IMR-90 (cell line): ENCODE data around the gene PPARD. TPM values are rescaled to one million over a fixed set of nuclear protein-coding genes. Genes with fewer than 3 reads are reported as not detected.

Experiments
- ATAC-seq: fragments of 200-7000 bp; cut with Tn5 transposase; 2 replicates; pipeline ENCODE4 v1.9.1; 2020; ENCODE audit warnings: low read depth, mild to moderate bottlenecking, moderate library complexity
- BruUV-seq: library from RNA; stranded (reverse); fragments of 400-500 nt; replicated peaks from 2 replicates; lab custom pipeline; 2021; lab: Mats Ljungman, UMichigan
- CTCF ChIA-PET: fragments of 300-600 bp; formaldehyde crosslinking; extraction: SDS; loops from one replicate; lab custom pipeline; 2021; ENCODE audit warnings: antibody characterized with exemption; lab: Yijun Ruan, JAX
- POLR2A ChIA-PET: fragments of 300-600 bp; sonication (Branson Sonifier 250); formaldehyde crosslinking; loops from one replicate; lab custom pipeline; 2022; ENCODE audit warnings: antibody characterized with exemption; ENCODE audit not compliant: unreplicated experiment; lab: Charles Lee
- DNase-seq: peaks from one replicate; pipeline ENCODE4 v3.0.0; 2013
- H2AFZ ChIP-seq: replicated peaks from 2 replicates; pipeline ENCODE3; 2013; ENCODE audit warnings: low read length, mild to moderate bottlenecking; ENCODE audit not compliant: poor library complexity
- H2AK5ac ChIP-seq: 2 replicates; pipeline ENCODE4 v1.6.1; 2013; ENCODE audit warnings: low read depth, low read length, inconsistent platforms
- H2AK9ac ChIP-seq: replicated peaks from 2 replicates; pipeline ENCODE3; 2013; ENCODE audit warnings: mild to moderate bottlenecking, low read depth, low read length, moderate library complexity; ENCODE audit not compliant: poor library complexity
- H2BK120ac ChIP-seq: 2 replicates; pipeline ENCODE4 v1.6.1; 2013; ENCODE audit warnings: low read depth, low read length, inconsistent platforms
- H2BK15ac ChIP-seq: 3 replicates; pipeline ENCODE4 v1.6.1; 2013; ENCODE audit warnings: low read depth, low read length, inconsistent platforms
- H2BK20ac ChIP-seq: 2 replicates; pipeline ENCODE4 v1.6.1; 2013; ENCODE audit warnings: low read depth, mild to moderate bottlenecking, inconsistent platforms, low read length, moderate library complexity
- H2BK5ac ChIP-seq: 2 replicates; pipeline ENCODE4 v1.6.1; 2013; ENCODE audit warnings: mild to moderate bottlenecking, low read depth, low read length, inconsistent platforms; ENCODE audit not compliant: poor library complexity, severe bottlenecking
- H3K14ac ChIP-seq: replicated peaks from 2 replicates; pipeline ENCODE4 v1.6.1; 2013; ENCODE audit warnings: low read depth, low read length, inconsistent platforms
- H3K18ac ChIP-seq: 2 replicates; pipeline ENCODE4 v1.6.1; 2013; ENCODE audit warnings: low read depth, low read length, control low read depth
- H3K23ac ChIP-seq: 2 replicates; pipeline ENCODE4 v1.6.1; 2013; ENCODE audit warnings: low read depth, low read length, inconsistent platforms
- H3K27ac ChIP-seq: 2 replicates; pipeline ENCODE4 v1.5.1; 2013; ENCODE audit warnings: mild to moderate bottlenecking, control low read depth, low read length; ENCODE audit not compliant: insufficient read depth
- H3K27me3 ChIP-seq: 2 replicates; pipeline ENCODE4 v1.6.1; 2013; ENCODE audit warnings: low read length; ENCODE audit not compliant: control insufficient read depth, insufficient read depth
- H3K36me3 ChIP-seq: 2 replicates; pipeline ENCODE4 v1.6.1; 2013; ENCODE audit warnings: low read length, mixed read lengths; ENCODE audit not compliant: control insufficient read depth, insufficient read depth
- H3K4ac ChIP-seq: 2 replicates; pipeline ENCODE4 v1.6.1; 2013; ENCODE audit warnings: low read depth, low read length, inconsistent platforms
- H3K4me1 ChIP-seq: 2 replicates; pipeline ENCODE4 v1.6.1; 2013; ENCODE audit warnings: low read length, mixed read lengths; ENCODE audit not compliant: control insufficient read depth, insufficient read depth
- H3K4me2 ChIP-seq: 2 replicates; pipeline ENCODE4 v1.6.1; 2013; ENCODE audit warnings: low read depth, mild to moderate bottlenecking, control low read depth, low read length, moderate library complexity
- H3K4me3 ChIP-seq: 2 replicates; pipeline ENCODE4 v1.5.1; 2013; ENCODE audit warnings: low read depth, mild to moderate bottlenecking, control low read depth, low read length, moderate library complexity; ENCODE audit not compliant: insufficient read depth
- H3K56ac ChIP-seq: 2 replicates; pipeline ENCODE4 v1.6.1; 2013; ENCODE audit warnings: low read length, inconsistent platforms; ENCODE audit not compliant: insufficient read depth; ENCODE audit errors: extremely low read depth
- H3K79me1 ChIP-seq, 2 experiments: 2 replicates each; pipeline ENCODE4 v1.6.1; 2013; ENCODE audit warnings: low read length in 2 of 2, inconsistent platforms in 1 of 2, low read depth in 1 of 2
- H3K9ac ChIP-seq: 2 replicates; pipeline ENCODE4 v1.6.1; 2013; ENCODE audit warnings: low read depth, low read length, control low read depth
- H3K9me1 ChIP-seq: 2 replicates; pipeline ENCODE4 v1.6.1; 2013; ENCODE audit warnings: low read length, inconsistent platforms; ENCODE audit not compliant: insufficient read depth
- H3K9me3 ChIP-seq: 2 replicates; pipeline ENCODE4 v1.6.1; 2013; ENCODE audit warnings: low read length; ENCODE audit not compliant: control insufficient read depth, insufficient read depth
- H4K20me1 ChIP-seq: 2 replicates; pipeline ENCODE4 v1.6.1; 2013; ENCODE audit warnings: low read length, inconsistent platforms; ENCODE audit not compliant: insufficient read depth
- H4K5ac ChIP-seq: 2 replicates; pipeline ENCODE4 v1.6.1; 2013; ENCODE audit warnings: mild to moderate bottlenecking, low read depth, low read length, control low read depth
- H4K8ac ChIP-seq, 2 experiments: 2 replicates each; pipeline ENCODE4 v1.6.1; 2013; ENCODE audit warnings: low read depth in 2 of 2, low read length in 2 of 2, control low read depth in 1 of 2, inconsistent platforms in 1 of 2
- H4K91ac ChIP-seq: 2 replicates; pipeline ENCODE4 v1.6.1; 2013; ENCODE audit warnings: low read depth, low read length, inconsistent platforms; ENCODE audit not compliant: insufficient read depth
- BHLHE40 ChIP-seq: fragments of 150-350 bp; IDR thresholded peaks from 2 replicates; pipeline ENCODE4 v1.6.1; 2016; ENCODE audit warnings: mild to moderate bottlenecking, low read depth, low read length
- CEBPB ChIP-seq: IDR thresholded peaks from 2 replicates; pipeline ENCODE4 v1.6.1; 2012; ENCODE audit warnings: low read depth, low read length, improper control_type of control experiment
- CHD1 ChIP-seq: IDR thresholded peaks from 2 replicates; pipeline ENCODE4 v1.6.1; 2012; ENCODE audit warnings: low read depth, low read length, improper control_type of control experiment
- CTCF ChIP-seq: conservative IDR thresholded peaks from 2 replicates; pipeline ENCODE4 v1.5.1; 2012; ENCODE audit warnings: mild to moderate bottlenecking, low read depth, low read length, improper control_type of control experiment
- ELK1 ChIP-seq: fragments of 150-350 bp; IDR thresholded peaks from 2 replicates; pipeline ENCODE4 v1.6.1; 2016; ENCODE audit warnings: low read depth, mild to moderate bottlenecking, low read length, moderate library complexity, borderline replicate concordance
- FOS ChIP-seq: fragments of 150-350 bp; IDR thresholded peaks from 2 replicates; pipeline ENCODE4 v1.6.1; 2016; ENCODE audit warnings: low read depth, low read length
- MAFK ChIP-seq: IDR thresholded peaks from 2 replicates; pipeline ENCODE4 v1.6.1; 2012; ENCODE audit warnings: low read depth, low read length, improper control_type of control experiment
- MAZ ChIP-seq: IDR thresholded peaks from 2 replicates; pipeline ENCODE4 v1.6.1; 2012; ENCODE audit warnings: low read depth, mild to moderate bottlenecking, low read length, improper control_type of control experiment, moderate library complexity, borderline replicate concordance
- MXI1 ChIP-seq: IDR thresholded peaks from 2 replicates; pipeline ENCODE4 v1.6.1; 2012; ENCODE audit warnings: low read depth, mild to moderate bottlenecking, low read length, moderate library complexity, borderline replicate concordance
- POLR2A ChIP-seq: IDR thresholded peaks from 2 replicates; pipeline ENCODE4 v1.6.1; 2012; ENCODE audit warnings: mild to moderate bottlenecking, low read depth, low read length
- RAD21 ChIP-seq: IDR thresholded peaks from 2 replicates; pipeline ENCODE4 v1.6.1; 2012; ENCODE audit warnings: low read length, improper control_type of control experiment
- RCOR1 ChIP-seq: IDR thresholded peaks from 2 replicates; pipeline ENCODE4 v1.6.1; 2012; ENCODE audit warnings: mild to moderate bottlenecking, low read length, improper control_type of control experiment; ENCODE audit not compliant: insufficient replicate concordance
- RFX5 ChIP-seq: IDR thresholded peaks from 2 replicates; pipeline ENCODE4 v1.8.0; 2012; ENCODE audit warnings: low read depth, mild to moderate bottlenecking, low read length, moderate library complexity
- SMC3 ChIP-seq: fragments of 150-350 bp; IDR thresholded peaks from 2 replicates; pipeline ENCODE4 v1.6.1; 2016; ENCODE audit warnings: low read depth, mild to moderate bottlenecking, antibody characterized with exemption, low read length, moderate library complexity
- WGBS, 2 experiments: methylation state at CpG; one replicate each; pipeline versions ENCODE4 v1.1.5 to v1.1.7; 2013; ENCODE audit warnings: missing lambda C conversion rate in 2 of 2; ENCODE audit not compliant: insufficient read length in 1 of 2; ENCODE audit errors: extremely low coverage in 2 of 2; 5-methylcytosine and 5-hydroxymethylcytosine counted together
- dilution Hi-C: fragments of 300-500 bp; cut with HindIII; formaldehyde crosslinking; loops from one replicate; pipeline ENCODE4 v1.14.3; 2018; ENCODE audit warnings: low sequenced_read_pairs; ENCODE audit not compliant: unreplicated experiment
- in situ Hi-C: fragments of 300-500 bp; cut with MboI; formaldehyde crosslinking; loops from 3 replicates; pipeline ENCODE4 v1.14.3; 2019; ENCODE audit warnings: low sequenced_read_pairs, inconsistent platforms, mixed read lengths
- intact Hi-C: fragments of 100-400 bp; cut with micrococcal nuclease; formaldehyde crosslinking; loops from 2 replicates; pipeline ENCODE4 v1.10.0; 2022
- polyA plus RNA-seq, 3 experiments: library from polyadenylated mRNA; depleted of rRNA; stranded (reverse); fragments of >200 nt; gene quantifications; 2 replicates each; pipeline ENCODE4 v1.2.3, GENCODE V29; 2012; ENCODE audit warnings: low replicate concordance in 1 of 3
- total RNA-seq: library from RNA; depleted of rRNA; stranded (reverse); fragments of >200 nt; gene quantifications from 2 replicates; pipeline ENCODE4 v1.2.3, GENCODE V29; 2012
- TF ChIP-seq, protein P1 (sequence below): fragments of 150-350 bp; IDR thresholded peaks from 2 replicates; pipeline ENCODE4 v1.6.1; 2017; ENCODE audit warnings: mild to moderate bottlenecking, antibody characterized with exemption, low read length, low read depth

Gene PPARD
- total and polyA plus RNA-seq, 2 of the 4 experiments (the other 2 are of a cell fraction), result 10.4 to 69.0 TPM

DNA sequence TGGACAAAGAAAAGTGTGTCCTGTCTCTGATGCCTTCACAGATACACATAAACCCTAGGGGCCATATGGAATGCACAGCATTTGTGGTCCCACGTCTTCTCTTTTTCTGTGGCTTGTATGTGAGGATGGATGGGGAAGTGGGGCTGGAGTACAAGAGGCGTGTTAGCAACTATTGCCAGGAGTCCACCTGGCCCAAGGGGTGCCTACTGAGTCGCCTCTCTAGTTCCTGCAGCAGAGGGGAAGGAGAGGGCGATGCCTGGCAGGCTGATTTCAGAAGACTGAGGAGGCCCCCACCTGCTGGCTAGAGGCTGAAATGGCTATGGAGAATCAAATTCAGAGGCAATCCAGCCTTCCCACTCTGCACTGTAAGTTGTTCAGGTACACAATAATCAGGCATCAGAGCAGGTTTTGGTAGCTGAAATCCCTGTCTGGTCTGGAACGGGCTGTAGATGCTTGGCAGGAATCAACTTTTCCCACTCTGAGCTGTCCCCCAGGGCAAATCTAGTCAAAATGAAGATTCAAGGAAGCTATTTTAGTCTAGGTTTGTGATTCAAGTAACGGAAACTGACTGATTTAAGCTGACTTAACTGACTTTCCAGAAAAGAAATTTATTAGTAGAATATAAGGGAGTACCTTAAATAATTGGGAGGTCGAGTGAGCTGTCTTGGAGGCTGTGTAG is 14.9 kb upstream of the PPARD start:
- TF ChIP-seq MAZ (no peak), RFX5 (no peak), CTCF (peak; percentile 67), FOS (no peak), MXI1 (no peak), CEBPB (no peak), RAD21 (peak; percentile 66), SMC3 (peak; percentile 59), BHLHE40 (no peak), RCOR1 (no peak), POLR2A (no peak), MAFK (no peak), CHD1 (no peak), ELK1 (no peak)
- TF ChIP-seq, protein P1, sequence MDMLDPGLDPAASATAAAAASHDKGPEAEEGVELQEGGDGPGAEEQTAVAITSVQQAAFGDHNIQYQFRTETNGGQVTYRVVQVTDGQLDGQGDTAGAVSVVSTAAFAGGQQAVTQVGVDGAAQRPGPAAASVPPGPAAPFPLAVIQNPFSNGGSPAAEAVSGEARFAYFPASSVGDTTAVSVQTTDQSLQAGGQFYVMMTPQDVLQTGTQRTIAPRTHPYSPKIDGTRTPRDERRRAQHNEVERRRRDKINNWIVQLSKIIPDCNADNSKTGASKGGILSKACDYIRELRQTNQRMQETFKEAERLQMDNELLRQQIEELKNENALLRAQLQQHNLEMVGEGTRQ, result no peak
- Histone ChIP-seq H3K56ac (no peak overlapping the region), H3K27me3 (no peaks in the 10 kb centered on the region; the same call in 1 of the 2 replicates), H3K4me2 (no peak overlapping the region), H4K8ac (peak overlapping the region in 1 of 2 experiments; percentile 31; a peak in 1 of 4 replicates), H3K9me3 (no peaks in the 10 kb centered on the region), H3K36me3 (no peaks in the 10 kb centered on the region), H3K23ac (no peak overlapping the region), H3K79me1 (no peaks in the 10 kb centered on the region), H4K5ac (no peak overlapping the region), H2AFZ (peak overlapping the region; percentile 76), H3K9me1 (no peaks in the 10 kb centered on the region), H2BK120ac (no peak overlapping the region), H2AK5ac (no peak overlapping the region), H2BK15ac (no peak overlapping the region), H3K4me3 (no peak overlapping the region), H3K18ac (no peak overlapping the region), H3K9ac (no peak overlapping the region), H3K14ac (no peak overlapping the region), H3K4ac (0 out of 2 replicates have a peak overlapping the region, but pooled peaks have one; percentile 15), H4K20me1 (no peaks in the 10 kb centered on the region), H4K91ac (no peak overlapping the region), H2AK9ac (no peak overlapping the region), H2BK5ac (no peak overlapping the region), H3K27ac (no peak overlapping the region), H3K4me1 (no peaks in the 10 kb centered on the region), H2BK20ac (no peak overlapping the region)
- DNase-seq (peak; percentile 55), ATAC-seq (peak; percentile 96)
- dilution Hi-C loops (no loop called here), intact Hi-C loops (loop anchor here (2.0 kb wide), 1 partner anchor 181 kb away; no protein-coding TSS in a partner anchor), in situ Hi-C loops (no loop called here)
- POLR2A ChIA-PET, result no interaction called here
- no TSS peak for BruUV-seq
- CTCF ChIA-PET, result interaction anchor here (0.6 to 1.4 kb wide), 4 partner anchors 9 to 125 kb away, joined by 3 to 10 read pairs (median 4); partner anchors contain the start of genes FANCE and PPARD
- WGBS, 2 experiments, result no CpG with 5 or more reads among the region's 7 CpGs
